Measurements from ENCODE around the gene SLC25A21.
"Not testable (repeated sequence)": the region's sequence is repeated elsewhere in the genome, so short reads cannot be mapped to it uniquely, and the experiment has no call there.

SLC25A21 gene

GRCh38 chr14:37147310-37147880 lies 25.0 kb downstream of the SLC25A21 start:
- no peaks in the 10 kb centered on the region for H3K79me2 ChIP-seq (ENCODE audit: insufficient read depth, low read length)
- no peak overlapping the region for H3K4me3 ChIP-seq (ENCODE audit: insufficient read depth, low read length, poor library complexity, severe bottlenecking)
- H3F3A ChIP-seq (ENCODE audit: insufficient read depth): no peaks in the 10 kb centered on the region
- no peak overlapping the region for H3K9ac ChIP-seq (ENCODE audit: low read length)
- H3K36me3 ChIP-seq (ENCODE audit: low read length): no peaks in the 10 kb centered on the region
- no peaks in the 10 kb centered on the region for H3K9me2 ChIP-seq (replicated peaks; ENCODE audit: insufficient read depth, low read length)
- no peak overlapping the region for H2AFZ ChIP-seq (ENCODE audit: low read depth, low read length, severe bottlenecking)
- no peak overlapping the region for H3K27ac ChIP-seq (ENCODE audit: low read depth, low read length)
- H3K4me2 ChIP-seq (ENCODE audit: low read depth, low read length, poor library complexity, severe bottlenecking): no peak overlapping the region
- TF ChIP-seq EZH2phosphoT487 (conservative IDR thresholded peaks at IDR 0.05; ENCODE audit: low read length): no peak
- TF ChIP-seq, protein P1, sequence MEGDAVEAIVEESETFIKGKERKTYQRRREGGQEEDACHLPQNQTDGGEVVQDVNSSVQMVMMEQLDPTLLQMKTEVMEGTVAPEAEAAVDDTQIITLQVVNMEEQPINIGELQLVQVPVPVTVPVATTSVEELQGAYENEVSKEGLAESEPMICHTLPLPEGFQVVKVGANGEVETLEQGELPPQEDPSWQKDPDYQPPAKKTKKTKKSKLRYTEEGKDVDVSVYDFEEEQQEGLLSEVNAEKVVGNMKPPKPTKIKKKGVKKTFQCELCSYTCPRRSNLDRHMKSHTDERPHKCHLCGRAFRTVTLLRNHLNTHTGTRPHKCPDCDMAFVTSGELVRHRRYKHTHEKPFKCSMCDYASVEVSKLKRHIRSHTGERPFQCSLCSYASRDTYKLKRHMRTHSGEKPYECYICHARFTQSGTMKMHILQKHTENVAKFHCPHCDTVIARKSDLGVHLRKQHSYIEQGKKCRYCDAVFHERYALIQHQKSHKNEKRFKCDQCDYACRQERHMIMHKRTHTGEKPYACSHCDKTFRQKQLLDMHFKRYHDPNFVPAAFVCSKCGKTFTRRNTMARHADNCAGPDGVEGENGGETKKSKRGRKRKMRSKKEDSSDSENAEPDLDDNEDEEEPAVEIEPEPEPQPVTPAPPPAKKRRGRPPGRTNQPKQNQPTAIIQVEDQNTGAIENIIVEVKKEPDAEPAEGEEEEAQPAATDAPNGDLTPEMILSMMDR (IDR thresholded peaks at IDR 0.05; ENCODE audit: insufficient read depth, low read length, poor library complexity, severe bottlenecking): no peak
- no peaks in the 10 kb centered on the region for H3K9me3 ChIP-seq (ENCODE audit: insufficient read depth, low read length)
- H4K20me1 ChIP-seq (ENCODE audit: low read depth, low read length): no peaks in the 10 kb centered on the region
- H3K27me3 ChIP-seq (ENCODE audit: low read length): no peaks in the 10 kb centered on the region

DNA sequence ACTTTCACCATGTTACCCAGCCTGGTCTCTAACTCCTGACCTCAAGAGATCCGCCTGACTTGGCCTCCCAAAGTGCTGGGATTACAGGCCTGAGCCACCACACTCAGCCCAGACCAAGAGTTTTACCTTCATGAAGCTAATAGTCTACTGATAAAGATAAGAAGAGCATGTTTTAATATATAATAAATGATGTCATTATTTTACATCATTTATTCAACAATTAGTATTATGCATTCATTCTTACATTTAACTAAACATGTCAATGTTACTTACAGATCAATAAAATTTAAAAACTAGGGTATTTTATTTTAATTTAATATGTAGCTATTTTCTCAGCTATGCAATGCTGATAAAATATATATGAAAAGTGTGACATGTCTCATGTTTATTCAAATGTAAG lies 26.0 kb downstream of the SLC25A21 start:
- not testable (repeated sequence) for H2AFZ ChIP-seq (ENCODE audit: low read depth, low read length, severe bottlenecking); H3K27me3 ChIP-seq (ENCODE audit: low read length); H3K9ac ChIP-seq (ENCODE audit: low read length); H3K9me2 ChIP-seq (replicated peaks; ENCODE audit: insufficient read depth, low read length); H3K27ac ChIP-seq (ENCODE audit: low read depth, low read length); H3K79me2 ChIP-seq (ENCODE audit: insufficient read depth, low read length); H3K4me3 ChIP-seq (ENCODE audit: insufficient read depth, low read length, poor library complexity, severe bottlenecking); H3F3A ChIP-seq (ENCODE audit: insufficient read depth); H3K9me3 ChIP-seq (ENCODE audit: insufficient read depth, low read length); H4K20me1 ChIP-seq (ENCODE audit: low read depth, low read length); H3K36me3 ChIP-seq (ENCODE audit: low read length); H3K4me2 ChIP-seq (ENCODE audit: low read depth, low read length, poor library complexity, severe bottlenecking)

- no peaks in the 10 kb centered on the region for H3K36me3 ChIP-seq (ENCODE audit: low read length)
- no peak overlapping the region for H3K27ac ChIP-seq (ENCODE audit: low read depth, low read length)
- no peaks in the 10 kb centered on the region for H3K79me2 ChIP-seq (ENCODE audit: insufficient read depth, low read length)
- H4K20me1 ChIP-seq (ENCODE audit: low read depth, low read length): no peaks in the 10 kb centered on the region
- H3K4me2 ChIP-seq (ENCODE audit: low read depth, low read length, poor library complexity, severe bottlenecking): no peak overlapping the region
- no peaks in the 10 kb centered on the region for H3F3A ChIP-seq (ENCODE audit: insufficient read depth)
- no peaks in the 10 kb centered on the region for H3K27me3 ChIP-seq (ENCODE audit: low read length)
- H3K9me2 ChIP-seq (replicated peaks; ENCODE audit: insufficient read depth, low read length): no peaks in the 10 kb centered on the region
- no peak for TF ChIP-seq EZH2phosphoT487 (conservative IDR thresholded peaks at IDR 0.05; ENCODE audit: low read length)
- TF ChIP-seq, protein P1 (IDR thresholded peaks at IDR 0.05; ENCODE audit: insufficient read depth, low read length, poor library complexity, severe bottlenecking): no peak
- no peak overlapping the region for H3K9ac ChIP-seq (ENCODE audit: low read length)
- no peaks in the 10 kb centered on the region for H3K9me3 ChIP-seq (ENCODE audit: insufficient read depth, low read length)
- no peak overlapping the region for H2AFZ ChIP-seq (ENCODE audit: low read depth, low read length, severe bottlenecking)
- no peak overlapping the region for H3K4me3 ChIP-seq (ENCODE audit: insufficient read depth, low read length, poor library complexity, severe bottlenecking)
Observed at GRCh38 chr14:37145395-37145794, 27.0 kb downstream of the SLC25A21 start.

DNA sequence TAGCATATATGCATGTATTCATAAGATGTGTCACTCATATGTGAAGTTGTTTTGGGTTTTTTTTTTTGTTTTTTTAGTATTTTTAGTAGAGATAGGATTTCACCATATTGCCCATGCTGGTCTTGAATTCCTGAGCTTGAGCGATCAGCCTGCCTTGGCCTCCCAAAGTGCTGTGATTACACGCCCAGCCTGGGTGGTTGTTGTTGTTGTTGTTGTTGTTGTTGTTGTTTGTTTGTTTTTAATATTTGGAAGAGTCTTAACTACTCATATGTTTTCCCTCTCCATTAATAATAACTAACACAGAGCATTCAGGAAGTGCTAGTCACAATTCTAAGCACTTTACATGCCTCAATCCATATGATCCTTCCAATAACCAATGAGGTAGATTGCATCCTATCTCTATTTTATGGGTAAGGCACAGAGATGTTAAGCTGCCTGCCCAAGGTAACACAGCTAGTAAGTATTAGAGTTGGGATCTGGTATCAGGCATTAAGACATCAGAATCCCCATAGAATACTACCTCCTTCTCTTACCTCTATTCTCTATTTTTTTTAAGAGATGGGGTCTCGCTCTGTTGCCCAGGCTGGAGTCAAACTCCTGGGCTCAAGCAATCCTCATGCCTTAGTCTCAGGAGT lies 27.6 kb downstream of the SLC25A21 start:
- Histone ChIP-seq H3K27ac (ENCODE audit: low read depth, low read length) (no peak overlapping the region), H3K79me2 (ENCODE audit: insufficient read depth, low read length) (no peaks in the 10 kb centered on the region), H3F3A (ENCODE audit: insufficient read depth) (no peaks in the 10 kb centered on the region), H3K9me2 (replicated peaks; ENCODE audit: insufficient read depth, low read length) (no peaks in the 10 kb centered on the region), H4K20me1 (ENCODE audit: low read depth, low read length) (no peaks in the 10 kb centered on the region), H3K27me3 (ENCODE audit: low read length) (no peaks in the 10 kb centered on the region), H3K4me3 (ENCODE audit: insufficient read depth, low read length, poor library complexity, severe bottlenecking) (no peak overlapping the region), H3K36me3 (ENCODE audit: low read length) (no peaks in the 10 kb centered on the region), H3K9ac (ENCODE audit: low read length) (no peak overlapping the region), H2AFZ (ENCODE audit: low read depth, low read length, severe bottlenecking) (no peak overlapping the region), H3K9me3 (ENCODE audit: insufficient read depth, low read length) (no peaks in the 10 kb centered on the region), H3K4me2 (ENCODE audit: low read depth, low read length, poor library complexity, severe bottlenecking) (no peak overlapping the region)
- TF ChIP-seq EZH2phosphoT487 (conservative IDR thresholded peaks at IDR 0.05; ENCODE audit: low read length): no peak
- TF ChIP-seq, protein P1 (IDR thresholded peaks at IDR 0.05; ENCODE audit: insufficient read depth, low read length, poor library complexity, severe bottlenecking): no peak

Data from SU-DHL-6 (cell line).